Measurements from ENCODE around the gene PRPSAP2.
"Not testable (repeated sequence)": the region's sequence is repeated elsewhere in the genome, so short reads cannot be mapped to it uniquely, and the experiment has no call there.

PRPSAP2 gene

DNA sequence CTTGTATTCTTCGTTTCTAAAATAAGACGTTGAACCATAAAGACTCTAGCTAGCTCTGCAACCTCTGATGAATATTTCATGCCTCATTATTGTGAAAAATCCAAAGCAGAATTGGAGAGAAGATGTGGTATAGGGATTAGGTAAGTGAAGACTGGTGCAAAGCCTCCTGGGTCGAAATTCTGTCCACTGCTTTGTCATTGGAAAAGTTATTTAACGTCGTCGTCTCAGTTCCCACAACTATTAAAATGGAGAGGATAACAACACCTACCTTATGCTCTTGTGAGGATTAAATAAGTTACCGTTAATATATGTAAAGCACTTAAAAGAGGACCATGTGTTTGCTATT is 1.4 kb upstream of the PRPSAP2 start:
- Histone ChIP-seq H3K4me1 (ENCODE audit: control insufficient read depth, insufficient read depth, low read length) (peaks cover 15% of the 10 kb centered on the region), H3K4me3 (ENCODE audit: low read length in 2 of 2) (peak overlapping the region; percentile 82 to 93), H3K9me3 (ENCODE audit: control insufficient read depth in 2 of 2, low read length in 2 of 2) (no peaks in the 10 kb centered on the region), H3K27me3 (ENCODE audit: control insufficient read depth in 1 of 2, insufficient read depth in 2 of 2, low read length in 2 of 2) (no peaks in the 10 kb centered on the region), H3K36me3 (ENCODE audit: control insufficient read depth in 2 of 2, insufficient read depth in 2 of 2, low read length in 2 of 2) (no peaks in the 10 kb centered on the region), H3K27ac (ENCODE audit: low read length) (peak overlapping the region; percentile 75), H3K9ac (ENCODE audit: low read length in 2 of 2) (peak overlapping the region; percentile 80 to 82)

DNA sequence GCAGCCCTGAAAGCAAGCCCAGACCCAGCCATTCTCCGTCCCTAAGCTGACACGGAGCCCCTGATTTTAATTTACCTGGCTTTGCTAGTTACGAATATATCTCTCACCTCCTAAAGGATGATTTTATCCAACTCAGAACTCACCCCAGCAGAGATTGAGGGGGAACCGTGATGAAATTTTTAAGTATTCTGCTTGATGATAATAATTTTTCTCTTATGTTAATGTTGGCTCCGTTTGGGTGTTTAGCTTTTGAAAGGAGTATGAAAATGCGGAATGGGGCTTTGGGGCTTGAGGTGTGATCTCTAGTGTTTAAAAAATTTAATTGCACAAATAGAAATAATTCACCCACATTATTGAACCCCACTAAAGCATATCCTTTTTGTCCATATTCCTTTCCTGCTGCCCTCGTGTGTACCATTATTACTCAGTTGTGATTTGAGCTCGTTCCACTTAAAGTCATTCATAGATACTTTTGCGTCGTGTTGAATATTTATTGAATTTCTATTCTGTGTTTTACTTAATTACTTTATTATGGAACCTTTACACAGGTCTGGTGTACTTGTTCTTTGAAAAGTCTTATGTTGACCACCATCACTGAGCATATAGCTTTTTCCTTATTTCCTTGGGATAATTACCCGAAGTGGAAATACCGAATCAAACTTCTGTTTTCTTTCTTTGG is 775 bp downstream of the PRPSAP2 start:
- H3K27ac ChIP-seq (ENCODE audit: low read length): peak overlapping the region; percentile 81
- H3K36me3 ChIP-seq (ENCODE audit: control insufficient read depth in 2 of 2, insufficient read depth in 2 of 2, low read length in 2 of 2): no peaks in the 10 kb centered on the region
- H3K9me3 ChIP-seq (ENCODE audit: control insufficient read depth in 2 of 2, low read length in 2 of 2): no peaks in the 10 kb centered on the region
- peaks cover 15% of the 10 kb centered on the region for H3K4me1 ChIP-seq (ENCODE audit: control insufficient read depth, insufficient read depth, low read length)
- no peaks in the 10 kb centered on the region for H3K27me3 ChIP-seq (ENCODE audit: control insufficient read depth in 1 of 2, insufficient read depth in 2 of 2, low read length in 2 of 2)
- peak overlapping the region; percentile 84 to 85 for H3K9ac ChIP-seq (ENCODE audit: low read length in 2 of 2)
- H3K4me3 ChIP-seq (ENCODE audit: low read length in 2 of 2): peak overlapping the region; percentile 81 to 86

DNA sequence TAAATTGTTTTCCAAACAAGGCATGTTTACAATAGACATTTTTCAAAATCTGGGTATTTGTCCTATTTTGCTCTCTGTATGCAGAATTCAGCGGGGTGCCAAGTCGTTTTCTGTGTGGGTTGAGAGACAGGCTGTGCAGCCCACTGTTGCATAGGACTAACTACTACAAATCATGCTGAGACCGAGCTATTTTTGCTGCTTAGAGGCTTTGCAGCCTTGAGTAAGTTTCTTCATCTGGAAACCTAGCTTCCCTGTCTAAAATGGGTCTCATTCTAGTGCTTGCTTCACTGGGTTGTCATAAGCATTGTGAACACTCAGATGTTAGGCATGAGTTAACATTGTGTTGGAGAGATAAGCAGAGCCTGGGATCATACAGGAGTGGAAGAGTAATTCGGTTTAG is 1.3 kb downstream of the PRPSAP2 start:
- H3K36me3 ChIP-seq (ENCODE audit: control insufficient read depth in 2 of 2, insufficient read depth in 2 of 2, low read length in 2 of 2): no peaks in the 10 kb centered on the region
- H3K9ac ChIP-seq (ENCODE audit: low read length in 2 of 2): peak overlapping the region in 1 of 2 donors; percentile 85
- no peaks in the 10 kb centered on the region for H3K27me3 ChIP-seq (ENCODE audit: control insufficient read depth in 1 of 2, insufficient read depth in 2 of 2, low read length in 2 of 2)
- H3K27ac ChIP-seq (ENCODE audit: low read length): no peak overlapping the region
- no peaks in the 10 kb centered on the region for H3K9me3 ChIP-seq (ENCODE audit: control insufficient read depth in 2 of 2, low read length in 2 of 2)
- peaks cover 15% of the 10 kb centered on the region for H3K4me1 ChIP-seq (ENCODE audit: control insufficient read depth, insufficient read depth, low read length)
- H3K4me3 ChIP-seq (ENCODE audit: low read length in 2 of 2): peak overlapping the region in 1 of 2 donors; percentile 81

DNA sequence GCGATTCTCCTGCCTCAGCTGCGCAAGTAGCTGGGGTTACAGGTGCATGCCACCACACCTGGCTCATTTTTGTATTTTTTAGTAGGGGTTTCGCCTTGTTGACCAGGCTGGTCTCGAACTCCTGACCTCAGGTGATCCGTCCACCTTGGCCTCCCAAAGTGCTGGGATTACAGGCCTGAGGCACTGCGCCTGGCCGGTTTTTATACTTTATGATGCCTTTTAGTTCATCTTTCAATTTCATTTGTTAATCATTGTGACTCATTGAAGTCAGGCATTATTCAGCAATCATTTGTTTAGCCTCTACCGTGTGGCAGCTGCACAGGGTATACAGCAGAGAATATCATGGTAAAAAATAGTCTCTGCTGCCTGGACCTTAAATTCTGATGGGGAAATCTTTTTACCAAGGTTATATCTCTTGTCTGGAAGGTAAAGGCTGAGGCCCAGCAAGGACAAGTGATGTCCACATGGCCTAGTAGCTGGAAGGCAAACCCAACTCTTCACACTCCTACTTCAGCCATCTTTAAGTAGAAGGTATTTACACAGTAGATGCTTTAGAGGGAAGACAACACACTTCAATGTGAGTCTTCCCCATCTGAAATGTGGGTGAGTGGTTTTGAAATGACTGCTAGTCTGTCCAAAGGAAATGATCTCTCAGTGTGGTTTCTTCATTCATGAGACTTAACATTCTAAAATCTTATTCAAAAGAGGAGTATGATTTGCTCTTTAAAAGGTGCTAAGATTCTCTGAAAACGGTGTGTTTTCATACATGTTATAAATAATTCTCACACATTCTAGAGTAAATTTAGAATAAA is 2.4 kb downstream of the PRPSAP2 start:
- Histone ChIP-seq H3K4me1 (ENCODE audit: control insufficient read depth, insufficient read depth, low read length) (peaks cover 11% of the 10 kb centered on the region), H3K36me3 (ENCODE audit: control insufficient read depth in 2 of 2, insufficient read depth in 2 of 2, low read length in 2 of 2) (no peaks in the 10 kb centered on the region), H3K27me3 (ENCODE audit: control insufficient read depth in 1 of 2, insufficient read depth in 2 of 2, low read length in 2 of 2) (no peaks in the 10 kb centered on the region), H3K27ac (ENCODE audit: low read length) (no peak overlapping the region), H3K9me3 (ENCODE audit: control insufficient read depth in 2 of 2, low read length in 2 of 2) (no peaks in the 10 kb centered on the region), H3K4me3 (ENCODE audit: low read length in 2 of 2) (no peak overlapping the region), H3K9ac (ENCODE audit: low read length in 2 of 2) (no peak overlapping the region)

DNA sequence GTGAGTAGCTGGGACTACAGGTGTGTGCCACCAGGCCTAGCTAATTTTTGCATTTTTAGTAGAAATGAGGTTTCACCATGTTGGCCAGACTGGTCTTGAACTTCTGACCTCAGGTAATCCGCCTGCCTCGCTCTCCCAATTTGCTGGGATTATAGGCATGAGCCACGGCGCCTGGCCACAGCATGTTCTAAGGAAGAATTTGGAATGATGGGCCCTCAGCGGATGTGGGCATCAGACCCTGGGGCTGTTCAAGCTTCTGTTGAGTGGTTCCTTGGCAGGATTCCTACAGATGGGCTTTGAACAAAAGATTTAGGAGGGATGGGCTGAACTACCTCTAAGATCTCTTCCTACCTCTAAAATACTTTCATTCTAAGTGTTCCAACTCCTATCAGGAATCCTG is 4.1 kb downstream of the PRPSAP2 start:
- peaks cover 4% of the 10 kb centered on the region in 2 donors for H3K36me3 ChIP-seq (ENCODE audit: control insufficient read depth in 2 of 2, insufficient read depth in 2 of 2, low read length in 2 of 2)
- no peaks in the 10 kb centered on the region for H3K9me3 ChIP-seq (ENCODE audit: control insufficient read depth in 2 of 2, low read length in 2 of 2)
- H3K4me1 ChIP-seq (ENCODE audit: control insufficient read depth, insufficient read depth, low read length): peaks cover 3% of the 10 kb centered on the region
- no peaks in the 10 kb centered on the region for H3K27me3 ChIP-seq (ENCODE audit: control insufficient read depth in 1 of 2, insufficient read depth in 2 of 2, low read length in 2 of 2)
- no peak overlapping the region for H3K9ac ChIP-seq (ENCODE audit: low read length in 2 of 2)
- no peak overlapping the region for H3K4me3 ChIP-seq (ENCODE audit: low read length in 2 of 2)
- H3K27ac ChIP-seq (ENCODE audit: low read length): peak overlapping the region; percentile 11

DNA sequence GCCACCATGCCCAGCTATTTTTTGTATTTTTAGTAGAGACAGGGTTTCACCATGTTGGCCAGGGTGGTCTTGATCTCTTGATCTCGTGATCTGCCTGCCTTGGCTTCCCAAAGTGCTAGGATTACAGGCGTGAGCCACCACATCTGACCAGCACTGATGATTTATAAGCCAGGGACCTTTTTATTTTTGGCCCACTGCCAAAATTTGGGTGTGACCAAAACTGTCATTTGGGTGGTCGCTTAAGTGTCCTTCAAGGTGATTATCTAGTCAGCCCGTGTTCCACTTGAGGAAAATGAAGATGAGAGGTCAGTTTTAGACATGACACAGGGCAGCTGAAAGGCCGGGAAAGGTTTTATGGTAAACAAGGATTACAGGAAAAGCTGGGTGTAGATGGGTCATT is 7.1 kb downstream of the PRPSAP2 start:
- H3K9ac ChIP-seq (ENCODE audit: low read length in 2 of 2); H3K4me3 ChIP-seq (ENCODE audit: low read length in 2 of 2); H3K9me3 ChIP-seq (ENCODE audit: control insufficient read depth in 2 of 2, low read length in 2 of 2); H3K27me3 ChIP-seq (ENCODE audit: control insufficient read depth in 1 of 2, insufficient read depth in 2 of 2, low read length in 2 of 2); H3K4me1 ChIP-seq (ENCODE audit: control insufficient read depth, insufficient read depth, low read length); H3K27ac ChIP-seq (ENCODE audit: low read length): not testable (repeated sequence)
- H3K36me3 ChIP-seq (ENCODE audit: control insufficient read depth in 2 of 2, insufficient read depth in 2 of 2, low read length in 2 of 2): peaks cover 8 to 11% of the 10 kb centered on the region in 2 donors

DNA sequence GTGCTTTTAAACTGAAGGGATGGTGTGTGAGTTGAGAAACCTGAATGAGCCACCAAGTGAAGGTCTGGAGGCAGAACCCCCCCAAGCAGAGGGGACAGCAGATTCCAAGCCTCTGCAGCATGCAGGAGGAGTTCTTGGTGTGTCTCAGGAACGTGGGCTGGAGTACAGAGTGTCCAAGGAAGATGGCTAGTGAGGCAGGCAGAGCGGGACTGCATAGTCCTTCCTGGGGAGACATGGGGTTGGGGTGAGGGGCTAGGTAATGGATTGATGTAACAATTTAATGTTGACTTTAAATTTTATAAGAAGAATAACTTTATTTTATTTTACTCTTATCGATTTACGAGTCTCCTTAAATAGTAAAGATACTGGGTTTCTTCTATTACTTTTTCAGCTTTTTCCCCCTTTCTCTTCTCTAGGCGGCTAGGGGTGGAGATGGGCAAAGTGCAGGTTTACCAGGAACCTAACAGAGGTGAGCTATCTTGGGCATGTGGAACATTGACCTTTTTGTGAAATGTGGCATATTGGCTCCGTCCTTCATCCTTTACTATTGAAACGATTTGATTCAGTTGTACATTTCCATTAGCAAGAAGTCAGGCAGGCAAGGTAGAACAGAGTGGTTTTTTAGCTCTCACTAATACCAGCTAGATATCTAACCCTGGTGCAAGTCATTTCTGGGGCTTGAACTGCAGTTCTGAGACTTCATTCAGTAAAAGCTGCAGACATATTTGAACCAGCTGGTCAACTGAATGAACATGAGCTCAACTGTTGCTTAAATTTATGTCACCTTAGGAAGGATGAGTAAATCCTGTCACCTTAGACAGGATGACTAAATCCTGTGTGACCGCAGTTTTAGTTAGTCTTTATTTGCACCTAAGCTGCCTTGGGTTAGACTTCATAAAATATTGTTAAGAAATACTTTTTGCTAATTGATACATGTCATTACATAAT is 9.2 kb downstream of the PRPSAP2 start:
- no peak overlapping the region for H3K9ac ChIP-seq (ENCODE audit: low read length in 2 of 2)
- H3K4me3 ChIP-seq (ENCODE audit: low read length in 2 of 2): no peak overlapping the region
- no peaks in the 10 kb centered on the region for H3K27me3 ChIP-seq (ENCODE audit: control insufficient read depth in 1 of 2, insufficient read depth in 2 of 2, low read length in 2 of 2)
- no peak overlapping the region for H3K27ac ChIP-seq (ENCODE audit: low read length)
- H3K4me1 ChIP-seq (ENCODE audit: control insufficient read depth, insufficient read depth, low read length): no peaks in the 10 kb centered on the region
- H3K9me3 ChIP-seq (ENCODE audit: control insufficient read depth in 2 of 2, low read length in 2 of 2): no peaks in the 10 kb centered on the region
- peaks cover 11 to 12% of the 10 kb centered on the region in 2 donors for H3K36me3 ChIP-seq (ENCODE audit: control insufficient read depth in 2 of 2, insufficient read depth in 2 of 2, low read length in 2 of 2)

DNA sequence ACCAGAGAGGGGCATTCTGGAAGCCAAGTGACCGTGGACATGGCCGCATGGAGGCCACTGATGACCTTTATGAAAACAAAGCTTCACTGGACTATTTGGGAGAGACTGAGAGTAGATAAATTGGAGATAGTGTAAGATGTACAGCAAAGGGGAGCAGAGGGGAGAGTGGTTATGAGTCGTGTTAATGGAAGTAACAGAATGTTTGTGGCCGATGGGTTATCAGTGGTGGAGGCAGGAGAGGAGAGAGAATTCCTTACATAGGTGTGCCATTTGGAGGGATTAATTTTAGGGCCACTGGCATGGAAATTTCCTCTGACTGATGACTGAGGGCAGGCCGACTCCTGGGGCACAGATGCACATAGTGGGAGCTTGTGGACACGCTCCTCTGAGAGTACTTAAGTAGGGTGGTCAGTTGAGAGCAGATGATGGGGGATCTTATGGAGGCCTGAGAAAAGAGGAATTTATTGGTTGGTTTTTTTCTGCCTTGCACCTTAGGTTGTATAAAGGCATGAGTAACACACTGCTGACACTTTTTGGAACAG is 19.2 kb downstream of the PRPSAP2 start:
- no peak overlapping the region for H3K4me3 ChIP-seq (ENCODE audit: low read length in 2 of 2)
- H3K27me3 ChIP-seq (ENCODE audit: control insufficient read depth in 1 of 2, insufficient read depth in 2 of 2, low read length in 2 of 2): no peaks in the 10 kb centered on the region
- H3K9me3 ChIP-seq (ENCODE audit: control insufficient read depth in 2 of 2, low read length in 2 of 2): no peaks in the 10 kb centered on the region
- H3K4me1 ChIP-seq (ENCODE audit: control insufficient read depth, insufficient read depth, low read length): no peaks in the 10 kb centered on the region
- H3K27ac ChIP-seq (ENCODE audit: low read length): no peak overlapping the region
- H3K36me3 ChIP-seq (ENCODE audit: control insufficient read depth in 2 of 2, insufficient read depth in 2 of 2, low read length in 2 of 2): peaks cover 41 to 52% of the 10 kb centered on the region in 2 donors
- H3K9ac ChIP-seq (ENCODE audit: low read length in 2 of 2): no peak overlapping the region

DNA sequence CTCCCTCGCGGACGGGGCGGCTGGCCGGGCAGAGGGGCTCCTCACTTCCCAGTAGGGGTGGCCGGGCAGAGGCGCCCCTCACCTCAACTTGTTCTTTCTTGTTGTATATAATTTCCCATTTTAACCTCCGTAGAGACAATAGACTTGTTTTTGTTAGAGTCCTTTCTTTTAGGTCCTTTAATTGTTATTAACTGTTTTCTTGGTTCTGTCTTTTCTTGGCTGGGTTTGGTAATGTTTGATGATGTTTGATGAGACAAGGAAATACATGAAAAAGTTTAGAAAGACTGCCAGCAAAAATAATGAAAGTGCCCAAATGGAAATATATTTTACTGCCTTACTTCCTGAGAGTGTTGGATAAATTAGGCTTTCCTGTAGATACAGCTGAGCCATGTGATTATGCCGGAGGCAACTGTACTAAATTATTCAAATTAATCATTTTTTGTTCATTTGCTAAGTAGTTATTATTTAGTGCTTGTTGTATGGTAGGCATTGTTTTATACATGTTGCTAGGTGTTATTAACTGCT is 30.9 kb downstream of the PRPSAP2 start:
- no peak overlapping the region for H3K9ac ChIP-seq (ENCODE audit: low read length in 2 of 2)
- peaks cover 12 to 13% of the 10 kb centered on the region in 2 donors for H3K36me3 ChIP-seq (ENCODE audit: control insufficient read depth in 2 of 2, insufficient read depth in 2 of 2, low read length in 2 of 2)
- no peaks in the 10 kb centered on the region for H3K9me3 ChIP-seq (ENCODE audit: control insufficient read depth in 2 of 2, low read length in 2 of 2)
- H3K27me3 ChIP-seq (ENCODE audit: control insufficient read depth in 1 of 2, insufficient read depth in 2 of 2, low read length in 2 of 2): no peaks in the 10 kb centered on the region
- H3K4me3 ChIP-seq (ENCODE audit: low read length in 2 of 2): no peak overlapping the region
- H3K27ac ChIP-seq (ENCODE audit: low read length): no peak overlapping the region
- H3K4me1 ChIP-seq (ENCODE audit: control insufficient read depth, insufficient read depth, low read length): no peaks in the 10 kb centered on the region

DNA sequence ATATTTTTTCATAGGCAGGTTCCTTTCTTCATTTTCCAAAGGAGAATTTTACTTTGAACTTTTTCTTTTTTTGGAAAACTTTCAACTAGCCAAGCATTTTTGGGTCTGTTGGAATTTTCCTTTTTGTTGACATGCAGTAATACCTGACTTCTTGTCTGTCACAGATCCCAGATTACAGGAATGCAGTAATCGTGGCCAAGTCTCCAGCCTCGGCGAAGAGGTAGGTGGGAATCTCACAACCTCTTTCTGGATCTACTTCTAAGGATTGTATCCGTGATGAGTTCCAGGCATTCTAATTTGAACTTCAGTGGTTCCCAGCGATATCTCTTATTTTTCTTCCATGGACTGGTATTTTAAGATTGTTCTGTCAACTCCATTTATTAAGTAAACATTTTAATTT is 31.7 kb downstream of the PRPSAP2 start:
- H3K4me1 ChIP-seq (ENCODE audit: control insufficient read depth, insufficient read depth, low read length): no peaks in the 10 kb centered on the region
- peaks cover 0 to 2% of the 10 kb centered on the region in 2 donors for H3K9me3 ChIP-seq (ENCODE audit: control insufficient read depth in 2 of 2, low read length in 2 of 2)
- no peak overlapping the region for H3K27ac ChIP-seq (ENCODE audit: low read length)
- no peaks in the 10 kb centered on the region for H3K27me3 ChIP-seq (ENCODE audit: control insufficient read depth in 1 of 2, insufficient read depth in 2 of 2, low read length in 2 of 2)
- peaks cover 8 to 10% of the 10 kb centered on the region in 2 donors for H3K36me3 ChIP-seq (ENCODE audit: control insufficient read depth in 2 of 2, insufficient read depth in 2 of 2, low read length in 2 of 2)
- H3K9ac ChIP-seq (ENCODE audit: low read length in 2 of 2): no peak overlapping the region
- no peak overlapping the region for H3K4me3 ChIP-seq (ENCODE audit: low read length in 2 of 2)

Measured in stomach smooth muscle (tissue), 2 donors.